ENCODE measurements around the gene SLC4A1. TPM values are rescaled to one million over a fixed set of nuclear protein-coding genes. Genes with fewer than 3 reads are reported as not detected.

Gene SLC4A1
- polyA plus RNA-seq, 1 donor (not counting 4 experiments of a cell fraction or from before 2014, with no cell fraction given) = not detected

DNA sequence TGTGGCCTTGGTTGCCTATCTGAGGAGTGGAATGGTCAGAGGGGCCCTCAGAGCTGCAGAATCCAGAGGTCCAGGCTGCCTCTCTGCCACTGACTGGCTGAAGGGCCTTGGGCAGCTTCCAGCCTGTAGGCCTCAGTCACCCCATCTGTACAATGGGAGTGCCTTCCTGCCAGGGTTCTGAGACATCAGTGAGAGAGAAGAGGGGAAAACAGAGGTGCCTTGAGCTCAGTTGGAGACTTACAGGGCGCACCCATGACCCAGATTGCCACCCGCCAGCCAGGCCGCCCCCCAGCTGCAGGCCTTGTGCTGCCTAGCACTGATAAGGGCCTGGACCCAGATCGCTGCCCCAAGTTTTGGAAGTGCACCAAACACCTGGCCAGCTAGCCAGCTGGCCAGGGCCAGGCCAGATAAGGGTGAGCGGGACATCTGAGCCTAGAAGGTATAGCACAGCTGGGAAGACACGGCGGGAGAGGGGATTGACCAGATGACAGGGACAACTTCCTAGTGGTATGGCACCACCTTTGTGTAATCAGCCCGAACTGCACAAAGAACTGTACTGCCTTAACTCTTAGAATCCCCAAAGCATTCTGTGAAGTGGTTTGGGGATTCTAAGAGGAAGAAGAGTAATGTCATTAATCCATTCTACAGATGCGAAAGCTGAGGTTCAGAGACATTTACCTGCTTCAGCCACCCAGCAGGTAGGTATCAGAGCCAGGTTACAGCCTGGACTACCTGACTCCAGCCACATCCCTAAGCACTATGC, 1.4 kb downstream of the SLC4A1 start:
- FAIRE-seq (no peak), DNase-seq (ENCODE audit: low read depth, low spot score) (no peak)
- Histone ChIP-seq H3K4me1 (ENCODE audit: control insufficient read depth, extremely low read depth, insufficient read depth, low read length) (no peaks in the 10 kb centered on the region), H3K9ac (ENCODE audit: control insufficient read depth, extremely low read depth, insufficient read depth, low read length) (no peak overlapping the region), H3K4me3 (ENCODE audit: control insufficient read depth in 2 of 3, extremely low read depth in 1 of 3, insufficient read depth in 2 of 3, low read depth in 1 of 3, low read length in 3 of 3) (no peak overlapping the region), H3K9me1 (ENCODE audit: control insufficient read depth, extremely low read depth, insufficient read depth, low read length) (no peaks in the 10 kb centered on the region), H3K9me3 (ENCODE audit: control insufficient read depth, low read depth, low read length) (no peaks in the 10 kb centered on the region), H3K4me2 (ENCODE audit: control insufficient read depth, extremely low read depth, insufficient read depth, low read depth, low read length) (no peak overlapping the region), H4K20me1 (ENCODE audit: control insufficient read depth, extremely low read depth, insufficient read depth, low read length) (no peaks in the 10 kb centered on the region), H3K27ac (ENCODE audit: control insufficient read depth, insufficient read depth, low read length) (no peak overlapping the region), H3K79me2 (ENCODE audit: control insufficient read depth, insufficient read depth, low read length) (no peaks in the 10 kb centered on the region), H3K27me3 (ENCODE audit: control insufficient read depth, extremely low read depth, insufficient read depth, low read length) (peaks cover 14% of the 10 kb centered on the region), H2AFZ (ENCODE audit: control insufficient read depth, low read length) (no peak overlapping the region), H3K36me3 (ENCODE audit: control insufficient read depth in 2 of 2, extremely low read depth in 1 of 2, insufficient read depth in 2 of 2, low read length in 2 of 2) (no peaks in the 10 kb centered on the region)
- TF ChIP-seq, protein P1, sequence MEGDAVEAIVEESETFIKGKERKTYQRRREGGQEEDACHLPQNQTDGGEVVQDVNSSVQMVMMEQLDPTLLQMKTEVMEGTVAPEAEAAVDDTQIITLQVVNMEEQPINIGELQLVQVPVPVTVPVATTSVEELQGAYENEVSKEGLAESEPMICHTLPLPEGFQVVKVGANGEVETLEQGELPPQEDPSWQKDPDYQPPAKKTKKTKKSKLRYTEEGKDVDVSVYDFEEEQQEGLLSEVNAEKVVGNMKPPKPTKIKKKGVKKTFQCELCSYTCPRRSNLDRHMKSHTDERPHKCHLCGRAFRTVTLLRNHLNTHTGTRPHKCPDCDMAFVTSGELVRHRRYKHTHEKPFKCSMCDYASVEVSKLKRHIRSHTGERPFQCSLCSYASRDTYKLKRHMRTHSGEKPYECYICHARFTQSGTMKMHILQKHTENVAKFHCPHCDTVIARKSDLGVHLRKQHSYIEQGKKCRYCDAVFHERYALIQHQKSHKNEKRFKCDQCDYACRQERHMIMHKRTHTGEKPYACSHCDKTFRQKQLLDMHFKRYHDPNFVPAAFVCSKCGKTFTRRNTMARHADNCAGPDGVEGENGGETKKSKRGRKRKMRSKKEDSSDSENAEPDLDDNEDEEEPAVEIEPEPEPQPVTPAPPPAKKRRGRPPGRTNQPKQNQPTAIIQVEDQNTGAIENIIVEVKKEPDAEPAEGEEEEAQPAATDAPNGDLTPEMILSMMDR (optimal IDR thresholded peaks at IDR 0.05 in 1 of 3, IDR thresholded peaks at IDR 0.05 in 1 of 3, conservative IDR thresholded peaks at IDR 0.05 in 1 of 3; ENCODE audit: extremely low read depth in 1 of 3, insufficient read depth in 2 of 3, low read length in 3 of 3) = peak in 1 of 3 experiments; percentile 19
- no peak for TF ChIP-seq EZH2 (IDR thresholded peaks at IDR 0.05; ENCODE audit: low read length)
- dilution Hi-C loops (cut with MboI; ENCODE audit: extremely low pct_ligation_motif_present, low sequenced_read_pairs) = no loop called here

DNA sequence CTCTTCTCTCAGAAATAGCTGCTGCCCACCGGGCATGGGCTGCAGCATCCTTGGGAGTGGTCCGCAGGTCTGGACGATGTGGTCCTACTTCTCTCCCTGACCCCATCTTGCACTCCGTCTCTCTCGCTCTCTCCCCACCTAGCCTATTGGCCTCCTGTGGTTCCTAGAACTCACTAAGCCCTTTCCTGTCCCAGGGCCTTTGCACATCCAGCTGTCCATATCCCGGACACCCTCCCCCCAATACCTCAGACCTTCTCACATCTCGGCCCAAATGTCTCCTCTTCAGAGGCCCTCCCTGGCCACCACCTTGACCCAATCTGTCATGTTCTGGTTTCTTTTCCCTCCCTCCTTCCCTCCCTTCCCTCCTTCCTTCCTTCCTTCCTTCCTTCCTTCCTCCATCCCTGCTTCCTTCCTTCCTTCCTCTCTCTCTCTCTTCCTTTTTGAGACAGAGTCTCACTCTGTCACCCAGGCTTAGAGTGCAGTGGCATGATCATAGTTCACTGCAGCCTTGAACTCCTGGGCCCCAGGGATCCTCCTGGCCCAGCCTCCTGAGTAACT, 4.5 kb downstream of the SLC4A1 start:
- TF ChIP-seq, protein P1 (optimal IDR thresholded peaks at IDR 0.05 in 1 of 3, IDR thresholded peaks at IDR 0.05 in 1 of 3, conservative IDR thresholded peaks at IDR 0.05 in 1 of 3; ENCODE audit: extremely low read depth in 1 of 3, insufficient read depth in 2 of 3, low read length in 3 of 3) = no peak
- TF ChIP-seq EZH2 (IDR thresholded peaks at IDR 0.05; ENCODE audit: low read length) = no peak
- Histone ChIP-seq H3K4me3 (ENCODE audit: control insufficient read depth in 2 of 3, extremely low read depth in 1 of 3, insufficient read depth in 2 of 3, low read depth in 1 of 3, low read length in 3 of 3) (no peak overlapping the region), H3K79me2 (ENCODE audit: control insufficient read depth, insufficient read depth, low read length) (no peaks in the 10 kb centered on the region), H3K9me3 (ENCODE audit: control insufficient read depth, low read depth, low read length) (no peaks in the 10 kb centered on the region), H3K4me2 (ENCODE audit: control insufficient read depth, extremely low read depth, insufficient read depth, low read depth, low read length) (no peak overlapping the region), H3K36me3 (ENCODE audit: control insufficient read depth in 2 of 2, extremely low read depth in 1 of 2, insufficient read depth in 2 of 2, low read length in 2 of 2) (no peaks in the 10 kb centered on the region), H3K4me1 (ENCODE audit: control insufficient read depth, extremely low read depth, insufficient read depth, low read length) (no peaks in the 10 kb centered on the region), H4K20me1 (ENCODE audit: control insufficient read depth, extremely low read depth, insufficient read depth, low read length) (no peaks in the 10 kb centered on the region), H3K27me3 (ENCODE audit: control insufficient read depth, extremely low read depth, insufficient read depth, low read length) (peaks cover 20% of the 10 kb centered on the region), H2AFZ (ENCODE audit: control insufficient read depth, low read length) (no peak overlapping the region), H3K27ac (ENCODE audit: control insufficient read depth, insufficient read depth, low read length) (no peak overlapping the region), H3K9ac (ENCODE audit: control insufficient read depth, extremely low read depth, insufficient read depth, low read length) (no peak overlapping the region), H3K9me1 (ENCODE audit: control insufficient read depth, extremely low read depth, insufficient read depth, low read length) (no peaks in the 10 kb centered on the region)
- dilution Hi-C loops (cut with MboI; ENCODE audit: extremely low pct_ligation_motif_present, low sequenced_read_pairs) = no loop called here
- DNase-seq (ENCODE audit: low read depth, low spot score) = no peak
- no peak for FAIRE-seq

All from keratinocyte (primary cell).